IMR-90 (cell line): ENCODE results near the gene STOML2. TPM values are rescaled to one million over a fixed set of nuclear protein-coding genes. Genes with fewer than 3 reads are reported as not detected.

Experiments
- ATAC-seq: fragments of 200-7000 bp; cut with Tn5 transposase; 2 replicates; pipeline ENCODE4 v1.9.1; 2020; ENCODE audit warnings: low read depth, mild to moderate bottlenecking, moderate library complexity
- BruUV-seq: library from RNA; stranded (reverse); fragments of 400-500 nt; replicated peaks from 2 replicates; lab custom pipeline; 2021; lab: Mats Ljungman, UMichigan
- CTCF ChIA-PET: fragments of 300-600 bp; formaldehyde crosslinking; extraction: SDS; loops from one replicate; lab custom pipeline; 2021; ENCODE audit warnings: antibody characterized with exemption; lab: Yijun Ruan, JAX
- POLR2A ChIA-PET: fragments of 300-600 bp; sonication (Branson Sonifier 250); formaldehyde crosslinking; loops from one replicate; lab custom pipeline; 2022; ENCODE audit warnings: antibody characterized with exemption; ENCODE audit not compliant: unreplicated experiment; lab: Charles Lee
- DNase-seq: peaks from one replicate; pipeline ENCODE4 v3.0.0; 2013
- H2AFZ ChIP-seq: replicated peaks from 2 replicates; pipeline ENCODE3; 2013; ENCODE audit warnings: low read length, mild to moderate bottlenecking; ENCODE audit not compliant: poor library complexity
- H2AK5ac ChIP-seq: 2 replicates; pipeline ENCODE4 v1.6.1; 2013; ENCODE audit warnings: low read depth, low read length, inconsistent platforms
- H2AK9ac ChIP-seq: replicated peaks from 2 replicates; pipeline ENCODE3; 2013; ENCODE audit warnings: mild to moderate bottlenecking, low read depth, low read length, moderate library complexity; ENCODE audit not compliant: poor library complexity
- H2BK120ac ChIP-seq: 2 replicates; pipeline ENCODE4 v1.6.1; 2013; ENCODE audit warnings: low read depth, low read length, inconsistent platforms
- H2BK15ac ChIP-seq: 3 replicates; pipeline ENCODE4 v1.6.1; 2013; ENCODE audit warnings: low read depth, low read length, inconsistent platforms
- H2BK20ac ChIP-seq: 2 replicates; pipeline ENCODE4 v1.6.1; 2013; ENCODE audit warnings: low read depth, mild to moderate bottlenecking, inconsistent platforms, low read length, moderate library complexity
- H2BK5ac ChIP-seq: 2 replicates; pipeline ENCODE4 v1.6.1; 2013; ENCODE audit warnings: mild to moderate bottlenecking, low read depth, low read length, inconsistent platforms; ENCODE audit not compliant: poor library complexity, severe bottlenecking
- H3K14ac ChIP-seq: replicated peaks from 2 replicates; pipeline ENCODE4 v1.6.1; 2013; ENCODE audit warnings: low read depth, low read length, inconsistent platforms
- H3K18ac ChIP-seq: 2 replicates; pipeline ENCODE4 v1.6.1; 2013; ENCODE audit warnings: low read depth, low read length, control low read depth
- H3K23ac ChIP-seq: 2 replicates; pipeline ENCODE4 v1.6.1; 2013; ENCODE audit warnings: low read depth, low read length, inconsistent platforms
- H3K27ac ChIP-seq: 2 replicates; pipeline ENCODE4 v1.5.1; 2013; ENCODE audit warnings: mild to moderate bottlenecking, control low read depth, low read length; ENCODE audit not compliant: insufficient read depth
- H3K27me3 ChIP-seq: 2 replicates; pipeline ENCODE4 v1.6.1; 2013; ENCODE audit warnings: low read length; ENCODE audit not compliant: control insufficient read depth, insufficient read depth
- H3K36me3 ChIP-seq: 2 replicates; pipeline ENCODE4 v1.6.1; 2013; ENCODE audit warnings: low read length, mixed read lengths; ENCODE audit not compliant: control insufficient read depth, insufficient read depth
- H3K4ac ChIP-seq: 2 replicates; pipeline ENCODE4 v1.6.1; 2013; ENCODE audit warnings: low read depth, low read length, inconsistent platforms
- H3K4me1 ChIP-seq: 2 replicates; pipeline ENCODE4 v1.6.1; 2013; ENCODE audit warnings: low read length, mixed read lengths; ENCODE audit not compliant: control insufficient read depth, insufficient read depth
- H3K4me2 ChIP-seq: 2 replicates; pipeline ENCODE4 v1.6.1; 2013; ENCODE audit warnings: low read depth, mild to moderate bottlenecking, control low read depth, low read length, moderate library complexity
- H3K4me3 ChIP-seq: 2 replicates; pipeline ENCODE4 v1.5.1; 2013; ENCODE audit warnings: low read depth, mild to moderate bottlenecking, control low read depth, low read length, moderate library complexity; ENCODE audit not compliant: insufficient read depth
- H3K56ac ChIP-seq: 2 replicates; pipeline ENCODE4 v1.6.1; 2013; ENCODE audit warnings: low read length, inconsistent platforms; ENCODE audit not compliant: insufficient read depth; ENCODE audit errors: extremely low read depth
- H3K79me1 ChIP-seq, 2 experiments: 2 replicates each; pipeline ENCODE4 v1.6.1; 2013; ENCODE audit warnings: low read length in 2 of 2, inconsistent platforms in 1 of 2, low read depth in 1 of 2
- H3K9ac ChIP-seq: 2 replicates; pipeline ENCODE4 v1.6.1; 2013; ENCODE audit warnings: low read depth, low read length, control low read depth
- H3K9me1 ChIP-seq: 2 replicates; pipeline ENCODE4 v1.6.1; 2013; ENCODE audit warnings: low read length, inconsistent platforms; ENCODE audit not compliant: insufficient read depth
- H3K9me3 ChIP-seq: 2 replicates; pipeline ENCODE4 v1.6.1; 2013; ENCODE audit warnings: low read length; ENCODE audit not compliant: control insufficient read depth, insufficient read depth
- H4K20me1 ChIP-seq: 2 replicates; pipeline ENCODE4 v1.6.1; 2013; ENCODE audit warnings: low read length, inconsistent platforms; ENCODE audit not compliant: insufficient read depth
- H4K5ac ChIP-seq: 2 replicates; pipeline ENCODE4 v1.6.1; 2013; ENCODE audit warnings: mild to moderate bottlenecking, low read depth, low read length, control low read depth
- H4K8ac ChIP-seq, 2 experiments: 2 replicates each; pipeline ENCODE4 v1.6.1; 2013; ENCODE audit warnings: low read depth in 2 of 2, low read length in 2 of 2, control low read depth in 1 of 2, inconsistent platforms in 1 of 2
- H4K91ac ChIP-seq: 2 replicates; pipeline ENCODE4 v1.6.1; 2013; ENCODE audit warnings: low read depth, low read length, inconsistent platforms; ENCODE audit not compliant: insufficient read depth
- CEBPB ChIP-seq: IDR thresholded peaks from 2 replicates; pipeline ENCODE4 v1.6.1; 2012; ENCODE audit warnings: low read depth, low read length, improper control_type of control experiment
- FOS ChIP-seq: fragments of 150-350 bp; IDR thresholded peaks from 2 replicates; pipeline ENCODE4 v1.6.1; 2016; ENCODE audit warnings: low read depth, low read length
- RAD21 ChIP-seq: IDR thresholded peaks from 2 replicates; pipeline ENCODE4 v1.6.1; 2012; ENCODE audit warnings: low read length, improper control_type of control experiment
- RCOR1 ChIP-seq: IDR thresholded peaks from 2 replicates; pipeline ENCODE4 v1.6.1; 2012; ENCODE audit warnings: mild to moderate bottlenecking, low read length, improper control_type of control experiment; ENCODE audit not compliant: insufficient replicate concordance
- WGBS, 2 experiments: methylation state at CpG; one replicate each; pipeline versions ENCODE4 v1.1.5 to v1.1.7; 2013; ENCODE audit warnings: missing lambda C conversion rate in 2 of 2; ENCODE audit not compliant: insufficient read length in 1 of 2; ENCODE audit errors: extremely low coverage in 2 of 2; 5-methylcytosine and 5-hydroxymethylcytosine counted together
- dilution Hi-C: fragments of 300-500 bp; cut with HindIII; formaldehyde crosslinking; loops from one replicate; pipeline ENCODE4 v1.14.3; 2018; ENCODE audit warnings: low sequenced_read_pairs; ENCODE audit not compliant: unreplicated experiment
- in situ Hi-C: fragments of 300-500 bp; cut with MboI; formaldehyde crosslinking; loops from 3 replicates; pipeline ENCODE4 v1.14.3; 2019; ENCODE audit warnings: low sequenced_read_pairs, inconsistent platforms, mixed read lengths
- intact Hi-C: fragments of 100-400 bp; cut with micrococcal nuclease; formaldehyde crosslinking; loops from 2 replicates; pipeline ENCODE4 v1.10.0; 2022
- polyA plus RNA-seq, 3 experiments: library from polyadenylated mRNA; depleted of rRNA; stranded (reverse); fragments of >200 nt; gene quantifications; 2 replicates each; pipeline ENCODE4 v1.2.3, GENCODE V29; 2012; ENCODE audit warnings: low replicate concordance in 1 of 3
- total RNA-seq: library from RNA; depleted of rRNA; stranded (reverse); fragments of >200 nt; gene quantifications from 2 replicates; pipeline ENCODE4 v1.2.3, GENCODE V29; 2012

STOML2 gene
- total and polyA plus RNA-seq, 2 of the 4 experiments (the other 2 are of a cell fraction) = 177 to 250 TPM

- H3K4ac ChIP-seq = no peak overlapping the region
- in situ Hi-C loops = no loop called here
- no peak overlapping the region for H2AK5ac ChIP-seq
- H3K9me3 ChIP-seq = peaks cover 2% of the 10 kb centered on the region; the same call in 1 of the 2 replicates
- no peak overlapping the region for H2AFZ ChIP-seq
- H2BK15ac ChIP-seq = no peak overlapping the region
- H3K79me1 ChIP-seq = no peaks in the 10 kb centered on the region
- H3K4me1 ChIP-seq = no peaks in the 10 kb centered on the region
- TF ChIP-seq CEBPB (no peak), RCOR1 (no peak), RAD21 (no peak), FOS (no peak)
- H3K36me3 ChIP-seq = no peaks in the 10 kb centered on the region
- H4K8ac ChIP-seq = no peak overlapping the region
- no peak overlapping the region for H3K56ac ChIP-seq
- dilution Hi-C loops = no loop called here
- no peak overlapping the region for H3K14ac ChIP-seq
- H2BK5ac ChIP-seq = no peak overlapping the region
- H4K20me1 ChIP-seq = no peaks in the 10 kb centered on the region
- no peak overlapping the region for H3K9ac ChIP-seq
- H2AK9ac ChIP-seq = no peak overlapping the region
- BruUV-seq = no TSS peak
- H3K18ac ChIP-seq = no peak overlapping the region
- H3K23ac ChIP-seq = no peak overlapping the region
- ATAC-seq (no peak), DNase-seq (no peak)
- H3K4me3 ChIP-seq = no peak overlapping the region
- H3K27me3 ChIP-seq = peaks cover 2% of the 10 kb centered on the region; the same call in 1 of the 2 replicates
- no peak overlapping the region for H3K4me2 ChIP-seq
- H2BK120ac ChIP-seq = no peak overlapping the region
- H3K9me1 ChIP-seq = no peaks in the 10 kb centered on the region
- no peak overlapping the region for H4K91ac ChIP-seq
- ChIA-PET POLR2A (no interaction called here), CTCF (no interaction called here)
- no peak overlapping the region for H3K27ac ChIP-seq
- H2BK20ac ChIP-seq = no peak overlapping the region
- 20% methylated on average over 1 of the region's 6 CpGs; no CpG with 5 or more reads in 1 of the 2 experiments for WGBS, 2 experiments
- H4K5ac ChIP-seq = no peak overlapping the region
- intact Hi-C loops = no loop called here
These were observed 32.0 kb upstream of the STOML2 start for GRCh38 chr9:35134920-35135319.
